ENCODE data around the gene PSG2.
"Not testable (repeated sequence)": the region's sequence is repeated elsewhere in the genome, so short reads cannot be mapped to it uniquely, and the experiment has no call there.

PSG2 gene

GRCh38 chr19:43082601-43083000 is at the start of gene PSG2:
TSS of gene PSG2 (minus strand) at chr19:43082701. CDS start at chr19:43082569, 132 bp downstream.
- WGBS (ENCODE audit: insufficient coverage, insufficient read length) = no CpG with 5 or more reads among the region's 2 CpGs
- H3K9me3 ChIP-seq (ENCODE audit: control insufficient read depth, insufficient read depth, low read length) = not testable (repeated sequence)

GRCh38 chr19:43131281-43131842 is 48.9 kb upstream of the PSG2 start:
- not testable (repeated sequence) for H3K9me3 ChIP-seq (ENCODE audit: control insufficient read depth, insufficient read depth, low read length); H3K4me3 ChIP-seq (ENCODE audit: low read length); H3K27me3 ChIP-seq (ENCODE audit: control insufficient read depth, insufficient read depth, low read length); DNase-seq (ENCODE audit: low read depth, low spot score); H3K4me1 ChIP-seq (ENCODE audit: control insufficient read depth, insufficient read depth, low read length); H3K36me3 ChIP-seq (ENCODE audit: control insufficient read depth, insufficient read depth, low read length); H3K27ac ChIP-seq (ENCODE audit: low read length)
- no CpG with 5 or more reads among the region's 8 CpGs for WGBS (ENCODE audit: insufficient coverage, insufficient read length)

More at GRCh38 chr19:43082601-43083000, at the start of gene PSG2:
- H3K36me3 ChIP-seq (ENCODE audit: control insufficient read depth, insufficient read depth, low read length); H3K4me1 ChIP-seq (ENCODE audit: control insufficient read depth, insufficient read depth, low read length); H3K27me3 ChIP-seq (ENCODE audit: control insufficient read depth, insufficient read depth, low read length); DNase-seq (ENCODE audit: low read depth, low spot score); H3K4me3 ChIP-seq (ENCODE audit: low read length); H3K27ac ChIP-seq (ENCODE audit: low read length): not testable (repeated sequence)

- no CpG with 5 or more reads among the region's 7 CpGs for WGBS (ENCODE audit: insufficient coverage, insufficient read length)
- not testable (repeated sequence) for DNase-seq (ENCODE audit: low read depth, low spot score); H3K36me3 ChIP-seq (ENCODE audit: control insufficient read depth, insufficient read depth, low read length)
Observed at GRCh38 chr19:43129197-43129596, 46.7 kb upstream of the PSG2 start.

GRCh38 chr19:43127336-43127735 is 44.8 kb upstream of the PSG2 start:
- H3K36me3 ChIP-seq (ENCODE audit: control insufficient read depth, insufficient read depth, low read length); DNase-seq (ENCODE audit: low read depth, low spot score); H3K4me1 ChIP-seq (ENCODE audit: control insufficient read depth, insufficient read depth, low read length); H3K9me3 ChIP-seq (ENCODE audit: control insufficient read depth, insufficient read depth, low read length); H3K27me3 ChIP-seq (ENCODE audit: control insufficient read depth, insufficient read depth, low read length); H3K4me3 ChIP-seq (ENCODE audit: low read length); H3K27ac ChIP-seq (ENCODE audit: low read length): not testable (repeated sequence)
- WGBS (ENCODE audit: insufficient coverage, insufficient read length) = no CpG with 5 or more reads among the region's 3 CpGs

More at GRCh38 chr19:43129197-43129596, 46.7 kb upstream of the PSG2 start:
- not testable (repeated sequence) for H3K27ac ChIP-seq (ENCODE audit: low read length); H3K9me3 ChIP-seq (ENCODE audit: control insufficient read depth, insufficient read depth, low read length); H3K4me1 ChIP-seq (ENCODE audit: control insufficient read depth, insufficient read depth, low read length); H3K4me3 ChIP-seq (ENCODE audit: low read length); H3K27me3 ChIP-seq (ENCODE audit: control insufficient read depth, insufficient read depth, low read length)

GRCh38 chr19:43126720-43127119 is 44.2 kb upstream of the PSG2 start:
- Histone ChIP-seq H3K4me3 (ENCODE audit: low read length) (no peak overlapping the region), H3K27ac (ENCODE audit: low read length) (no peak overlapping the region), H3K4me1 (ENCODE audit: control insufficient read depth, insufficient read depth, low read length) (no peaks in the 10 kb centered on the region), H3K9me3 (ENCODE audit: control insufficient read depth, insufficient read depth, low read length) (peaks cover 2% of the 10 kb centered on the region; the same call in 1 of the 2 replicates), H3K36me3 (ENCODE audit: control insufficient read depth, insufficient read depth, low read length) (no peaks in the 10 kb centered on the region), H3K27me3 (ENCODE audit: control insufficient read depth, insufficient read depth, low read length) (no peaks in the 10 kb centered on the region)
- no peak for DNase-seq (ENCODE audit: low read depth, low spot score)
- WGBS (ENCODE audit: insufficient coverage, insufficient read length) = no CpG with 5 or more reads among the region's 4 CpGs

- Histone ChIP-seq H3K27me3 (ENCODE audit: control insufficient read depth, insufficient read depth, low read length) (no peaks in the 10 kb centered on the region), H3K9me3 (ENCODE audit: control insufficient read depth, insufficient read depth, low read length) (peaks cover 3% of the 10 kb centered on the region; the same call in 1 of the 2 replicates), H3K27ac (ENCODE audit: low read length) (no peak overlapping the region), H3K4me3 (ENCODE audit: low read length) (no peak overlapping the region), H3K4me1 (ENCODE audit: control insufficient read depth, insufficient read depth, low read length) (no peaks in the 10 kb centered on the region), H3K36me3 (ENCODE audit: control insufficient read depth, insufficient read depth, low read length) (no peaks in the 10 kb centered on the region)
- whole genome bisulfite sequencing (ENCODE audit: insufficient coverage, insufficient read length) = no CpG with 5 or more reads among the region's 2 CpGs
- DNase-seq (ENCODE audit: low read depth, low spot score) = no peak
Observed at GRCh38 chr19:43124360-43124759, 41.9 kb upstream of the PSG2 start.

GRCh38 chr19:43120433-43121026 is 38.0 kb upstream of the PSG2 start:
- not testable (repeated sequence) for H3K4me1 ChIP-seq (ENCODE audit: control insufficient read depth, insufficient read depth, low read length); H3K27me3 ChIP-seq (ENCODE audit: control insufficient read depth, insufficient read depth, low read length); H3K36me3 ChIP-seq (ENCODE audit: control insufficient read depth, insufficient read depth, low read length); H3K9me3 ChIP-seq (ENCODE audit: control insufficient read depth, insufficient read depth, low read length); H3K4me3 ChIP-seq (ENCODE audit: low read length); H3K27ac ChIP-seq (ENCODE audit: low read length); DNase-seq (ENCODE audit: low read depth, low spot score)
- no CpG with 5 or more reads among the region's 11 CpGs for WGBS (ENCODE audit: insufficient coverage, insufficient read length)

GRCh38 chr19:43119526-43119925 is 37.0 kb upstream of the PSG2 start:
- H3K27ac ChIP-seq (ENCODE audit: low read length); H3K36me3 ChIP-seq (ENCODE audit: control insufficient read depth, insufficient read depth, low read length); H3K27me3 ChIP-seq (ENCODE audit: control insufficient read depth, insufficient read depth, low read length); H3K9me3 ChIP-seq (ENCODE audit: control insufficient read depth, insufficient read depth, low read length); DNase-seq (ENCODE audit: low read depth, low spot score); H3K4me1 ChIP-seq (ENCODE audit: control insufficient read depth, insufficient read depth, low read length); H3K4me3 ChIP-seq (ENCODE audit: low read length): not testable (repeated sequence)
- no CpG with 5 or more reads among the region's 3 CpGs for WGBS (ENCODE audit: insufficient coverage, insufficient read length)

- not testable (repeated sequence) for H3K4me3 ChIP-seq (ENCODE audit: low read length); H3K36me3 ChIP-seq (ENCODE audit: control insufficient read depth, insufficient read depth, low read length); H3K27me3 ChIP-seq (ENCODE audit: control insufficient read depth, insufficient read depth, low read length); H3K4me1 ChIP-seq (ENCODE audit: control insufficient read depth, insufficient read depth, low read length); H3K27ac ChIP-seq (ENCODE audit: low read length); H3K9me3 ChIP-seq (ENCODE audit: control insufficient read depth, insufficient read depth, low read length); DNase-seq (ENCODE audit: low read depth, low spot score)
- WGBS (ENCODE audit: insufficient coverage, insufficient read length) = no CpG with 5 or more reads among the region's 3 CpGs
Observed at GRCh38 chr19:43116421-43116820, 33.9 kb upstream of the PSG2 start.

GRCh38 chr19:43115548-43115947 is 33.0 kb upstream of the PSG2 start:
- H3K4me3 ChIP-seq (ENCODE audit: low read length); H3K4me1 ChIP-seq (ENCODE audit: control insufficient read depth, insufficient read depth, low read length); H3K36me3 ChIP-seq (ENCODE audit: control insufficient read depth, insufficient read depth, low read length); H3K27me3 ChIP-seq (ENCODE audit: control insufficient read depth, insufficient read depth, low read length); H3K9me3 ChIP-seq (ENCODE audit: control insufficient read depth, insufficient read depth, low read length); DNase-seq (ENCODE audit: low read depth, low spot score); H3K27ac ChIP-seq (ENCODE audit: low read length): not testable (repeated sequence)
- no CpG with 5 or more reads among the region's 1 CpG for WGBS (ENCODE audit: insufficient coverage, insufficient read length)

GRCh38 chr19:43115064-43115463 is 32.6 kb upstream of the PSG2 start:
- not testable (repeated sequence) for H3K4me1 ChIP-seq (ENCODE audit: control insufficient read depth, insufficient read depth, low read length); H3K9me3 ChIP-seq (ENCODE audit: control insufficient read depth, insufficient read depth, low read length); H3K4me3 ChIP-seq (ENCODE audit: low read length); H3K27me3 ChIP-seq (ENCODE audit: control insufficient read depth, insufficient read depth, low read length); H3K36me3 ChIP-seq (ENCODE audit: control insufficient read depth, insufficient read depth, low read length); H3K27ac ChIP-seq (ENCODE audit: low read length); DNase-seq (ENCODE audit: low read depth, low spot score)
